HEK293 (cell line): ENCODE data around the gene ERF.

ENCODE experiments used
- FEZF1 ChIP-seq: fragments of 450-650 bp; formaldehyde crosslinking; IDR thresholded peaks from 2 replicates; pipeline ENCODE4 v1.5.1; 2016; ENCODE audit warnings: missing biosample characterization, missing genetic modification characterization
- MEIS1 ChIP-seq: sonication (generic); formaldehyde crosslinking; IDR thresholded peaks from 2 replicates; pipeline ENCODE4 v1.8.1; 2022; ENCODE audit warnings: missing genetic modification reagents, mild to moderate bottlenecking, borderline replicate concordance
- TCF7L2 ChIP-seq: IDR thresholded peaks from 2 replicates; pipeline ENCODE4 v1.6.1; 2011; ENCODE audit warnings: low read depth, mild to moderate bottlenecking, inconsistent platforms, low read length, moderate library complexity, borderline replicate concordance
- ZBTB8A ChIP-seq: fragments of 450-650 bp; formaldehyde crosslinking; IDR thresholded peaks from 2 replicates; pipeline ENCODE4 v1.5.1; 2016; ENCODE audit warnings: missing biosample characterization, missing genetic modification characterization
- ZFHX2 ChIP-seq: fragments of 450-650 bp; formaldehyde crosslinking; conservative IDR thresholded peaks from 2 replicates; pipeline ENCODE4 v1.5.1; 2016; ENCODE audit warnings: missing biosample characterization, missing genetic modification characterization
- ZNF16 ChIP-seq: fragments of 450-650 bp; formaldehyde crosslinking; IDR thresholded peaks from 2 replicates; pipeline ENCODE4 v1.5.1; 2016; ENCODE audit warnings: low read depth, missing biosample characterization, missing genetic modification characterization
- ZNF175 ChIP-seq: fragments of 450-650 bp; formaldehyde crosslinking; IDR thresholded peaks from 2 replicates; pipeline ENCODE4 v1.5.1; 2016; ENCODE audit warnings: missing biosample characterization, missing genetic modification characterization
- ZNF211 ChIP-seq: fragments of 450-650 bp; formaldehyde crosslinking; IDR thresholded peaks from 2 replicates; pipeline ENCODE4 v1.5.1; 2016; ENCODE audit warnings: low read depth, missing biosample characterization, missing genetic modification characterization
- ZNF23 ChIP-seq: fragments of 450-650 bp; formaldehyde crosslinking; IDR thresholded peaks from 2 replicates; pipeline ENCODE4 v1.5.1; 2016; ENCODE audit warnings: missing biosample characterization, missing genetic modification characterization, borderline replicate concordance
- ZNF354C ChIP-seq: fragments of 450-650 bp; formaldehyde crosslinking; IDR thresholded peaks from 2 replicates; pipeline ENCODE4 v1.5.1; 2016; ENCODE audit warnings: missing biosample characterization, missing genetic modification characterization, low read depth, borderline replicate concordance
- ZNF48 ChIP-seq: fragments of 450-650 bp; formaldehyde crosslinking; IDR thresholded peaks from 2 replicates; pipeline ENCODE4 v1.5.1; 2016; ENCODE audit warnings: missing biosample characterization, missing genetic modification characterization
- ZNF544 ChIP-seq: fragments of 450-650 bp; formaldehyde crosslinking; IDR thresholded peaks from 2 replicates; pipeline ENCODE4 v1.5.0; 2017; ENCODE audit warnings: missing biosample characterization, missing genetic modification characterization
- ZNF629 ChIP-seq: fragments of 450-650 bp; formaldehyde crosslinking; IDR thresholded peaks from 2 replicates; pipeline ENCODE4 v1.5.1; 2017; ENCODE audit warnings: missing biosample characterization, missing genetic modification characterization
- ZNF792 ChIP-seq: fragments of 450-650 bp; formaldehyde crosslinking; IDR thresholded peaks from 2 replicates; pipeline ENCODE4 v1.5.1; 2016; ENCODE audit warnings: missing biosample characterization, missing genetic modification characterization
- ZNF837 ChIP-seq: fragments of 450-650 bp; formaldehyde crosslinking; IDR thresholded peaks from 2 replicates; pipeline ENCODE4 v1.5.1; 2016; ENCODE audit warnings: missing biosample characterization, missing genetic modification characterization
- ZXDB ChIP-seq: fragments of 450-650 bp; formaldehyde crosslinking; IDR thresholded peaks from 2 replicates; pipeline ENCODE4 v1.5.1; 2016; ENCODE audit warnings: missing biosample characterization, missing genetic modification characterization
- TF ChIP-seq, protein P1 (sequence below): IDR thresholded peaks from 2 replicates; pipeline ENCODE4 v1.6.1; 2011; ENCODE audit warnings: mild to moderate bottlenecking, low read depth, low read length, borderline replicate concordance
- TF ChIP-seq, protein P2 (sequence below): fragments of 450-650 bp; formaldehyde crosslinking; IDR thresholded peaks from 2 replicates; pipeline ENCODE4 v1.5.1; 2016; ENCODE audit warnings: missing biosample characterization, missing genetic modification characterization
- TF ChIP-seq, protein P3 (sequence below): fragments of 450-650 bp; formaldehyde crosslinking; IDR thresholded peaks from 2 replicates; pipeline ENCODE4 v1.5.1; 2016; ENCODE audit warnings: missing biosample characterization, missing genetic modification characterization
- TF ChIP-seq, protein P4 (sequence below): fragments of 450-650 bp; formaldehyde crosslinking; IDR thresholded peaks from 2 replicates; pipeline ENCODE4 v1.5.1; 2016; ENCODE audit warnings: missing biosample characterization, missing genetic modification characterization, borderline replicate concordance
- TF ChIP-seq, protein P5 (sequence below): fragments of 450-650 bp; formaldehyde crosslinking; IDR thresholded peaks from 2 replicates; pipeline ENCODE4 v1.5.1; 2017; ENCODE audit warnings: missing biosample characterization, mild to moderate bottlenecking, missing genetic modification characterization, moderate library complexity

Gene ERF

DNA sequence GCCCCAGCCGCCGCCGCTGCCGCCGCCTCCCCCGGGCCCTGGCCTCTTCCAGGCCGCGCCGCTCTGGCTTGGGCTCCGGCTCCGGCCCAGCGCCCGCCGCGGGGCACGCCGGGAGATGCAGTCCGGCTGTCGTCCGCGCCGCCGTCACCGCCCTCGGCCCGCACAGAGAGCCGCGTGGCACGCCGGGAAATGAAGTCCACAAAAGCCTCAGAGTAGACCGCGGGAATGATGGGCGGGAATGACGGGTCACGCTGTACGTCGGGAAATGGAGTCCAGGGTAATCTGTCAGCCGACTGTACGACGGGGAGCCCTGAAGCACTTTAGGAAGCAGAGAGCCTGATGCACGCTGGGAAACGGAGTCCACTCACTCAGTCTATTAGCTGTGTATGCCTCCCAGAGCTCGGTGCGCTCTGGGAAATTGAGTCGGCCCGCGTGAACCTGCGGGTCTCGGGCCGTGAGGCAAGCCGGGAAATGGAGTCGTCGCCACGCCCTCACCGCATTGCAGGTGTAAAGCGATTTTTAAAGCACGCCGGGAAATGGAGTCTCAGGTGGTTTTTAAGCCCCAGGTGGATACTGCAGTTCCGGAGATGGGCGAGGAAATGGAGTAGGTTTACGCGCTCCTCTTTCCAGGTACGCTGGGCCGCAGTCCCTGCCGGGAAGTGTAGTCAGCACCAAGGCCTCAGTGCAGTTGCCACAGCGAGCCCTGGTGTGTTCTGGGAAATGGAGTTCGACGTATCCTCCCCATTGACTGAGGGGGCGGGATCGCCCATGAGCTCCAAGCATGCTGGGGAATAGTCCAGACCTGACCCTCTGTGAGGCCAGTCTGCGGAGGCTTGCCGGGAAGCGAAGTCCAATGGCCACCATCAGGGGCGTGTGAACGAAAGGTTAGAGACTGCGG lies 12.2 kb downstream of the ERF start, which contains the start of gene GSK3A (continued):
- TF ChIP-seq, protein P1, sequence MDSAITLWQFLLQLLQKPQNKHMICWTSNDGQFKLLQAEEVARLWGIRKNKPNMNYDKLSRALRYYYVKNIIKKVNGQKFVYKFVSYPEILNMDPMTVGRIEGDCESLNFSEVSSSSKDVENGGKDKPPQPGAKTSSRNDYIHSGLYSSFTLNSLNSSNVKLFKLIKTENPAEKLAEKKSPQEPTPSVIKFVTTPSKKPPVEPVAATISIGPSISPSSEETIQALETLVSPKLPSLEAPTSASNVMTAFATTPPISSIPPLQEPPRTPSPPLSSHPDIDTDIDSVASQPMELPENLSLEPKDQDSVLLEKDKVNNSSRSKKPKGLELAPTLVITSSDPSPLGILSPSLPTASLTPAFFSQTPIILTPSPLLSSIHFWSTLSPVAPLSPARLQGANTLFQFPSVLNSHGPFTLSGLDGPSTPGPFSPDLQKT: no peak
- TF ChIP-seq ZNF354C (tag by site-specific recombination) (no peak), ZNF544 (tag by site-specific recombination) (no peak), ZFHX2 (tag by site-specific recombination) (peak; percentile 76), ZNF23 (tag by site-specific recombination) (no peak), ZNF792 (no peak), TCF7L2 (no peak), ZXDB (tag by site-specific recombination) (peak; percentile 97), FEZF1 (tag by site-specific recombination) (no peak), ZNF629 (tag by site-specific recombination) (peak; percentile 72), ZNF837 (no peak), ZNF16 (no peak), ZNF211 (tag by site-specific recombination) (no peak), ZNF175 (tag by site-specific recombination) (no peak), MEIS1 (CRISPR knock-in tag) (no peak), ZNF48 (tag by site-specific recombination) (no peak), ZBTB8A (tag by site-specific recombination) (peak; percentile 36)
- TF ChIP-seq, protein P2, sequence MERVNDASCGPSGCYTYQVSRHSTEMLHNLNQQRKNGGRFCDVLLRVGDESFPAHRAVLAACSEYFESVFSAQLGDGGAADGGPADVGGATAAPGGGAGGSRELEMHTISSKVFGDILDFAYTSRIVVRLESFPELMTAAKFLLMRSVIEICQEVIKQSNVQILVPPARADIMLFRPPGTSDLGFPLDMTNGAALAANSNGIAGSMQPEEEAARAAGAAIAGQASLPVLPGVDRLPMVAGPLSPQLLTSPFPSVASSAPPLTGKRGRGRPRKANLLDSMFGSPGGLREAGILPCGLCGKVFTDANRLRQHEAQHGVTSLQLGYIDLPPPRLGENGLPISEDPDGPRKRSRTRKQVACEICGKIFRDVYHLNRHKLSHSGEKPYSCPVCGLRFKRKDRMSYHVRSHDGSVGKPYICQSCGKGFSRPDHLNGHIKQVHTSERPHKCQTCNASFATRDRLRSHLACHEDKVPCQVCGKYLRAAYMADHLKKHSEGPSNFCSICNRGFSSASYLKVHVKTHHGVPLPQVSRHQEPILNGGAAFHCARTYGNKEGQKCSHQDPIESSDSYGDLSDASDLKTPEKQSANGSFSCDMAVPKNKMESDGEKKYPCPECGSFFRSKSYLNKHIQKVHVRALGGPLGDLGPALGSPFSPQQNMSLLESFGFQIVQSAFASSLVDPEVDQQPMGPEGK (tag by site-specific recombination): peak; percentile 64
- TF ChIP-seq, protein P3, sequence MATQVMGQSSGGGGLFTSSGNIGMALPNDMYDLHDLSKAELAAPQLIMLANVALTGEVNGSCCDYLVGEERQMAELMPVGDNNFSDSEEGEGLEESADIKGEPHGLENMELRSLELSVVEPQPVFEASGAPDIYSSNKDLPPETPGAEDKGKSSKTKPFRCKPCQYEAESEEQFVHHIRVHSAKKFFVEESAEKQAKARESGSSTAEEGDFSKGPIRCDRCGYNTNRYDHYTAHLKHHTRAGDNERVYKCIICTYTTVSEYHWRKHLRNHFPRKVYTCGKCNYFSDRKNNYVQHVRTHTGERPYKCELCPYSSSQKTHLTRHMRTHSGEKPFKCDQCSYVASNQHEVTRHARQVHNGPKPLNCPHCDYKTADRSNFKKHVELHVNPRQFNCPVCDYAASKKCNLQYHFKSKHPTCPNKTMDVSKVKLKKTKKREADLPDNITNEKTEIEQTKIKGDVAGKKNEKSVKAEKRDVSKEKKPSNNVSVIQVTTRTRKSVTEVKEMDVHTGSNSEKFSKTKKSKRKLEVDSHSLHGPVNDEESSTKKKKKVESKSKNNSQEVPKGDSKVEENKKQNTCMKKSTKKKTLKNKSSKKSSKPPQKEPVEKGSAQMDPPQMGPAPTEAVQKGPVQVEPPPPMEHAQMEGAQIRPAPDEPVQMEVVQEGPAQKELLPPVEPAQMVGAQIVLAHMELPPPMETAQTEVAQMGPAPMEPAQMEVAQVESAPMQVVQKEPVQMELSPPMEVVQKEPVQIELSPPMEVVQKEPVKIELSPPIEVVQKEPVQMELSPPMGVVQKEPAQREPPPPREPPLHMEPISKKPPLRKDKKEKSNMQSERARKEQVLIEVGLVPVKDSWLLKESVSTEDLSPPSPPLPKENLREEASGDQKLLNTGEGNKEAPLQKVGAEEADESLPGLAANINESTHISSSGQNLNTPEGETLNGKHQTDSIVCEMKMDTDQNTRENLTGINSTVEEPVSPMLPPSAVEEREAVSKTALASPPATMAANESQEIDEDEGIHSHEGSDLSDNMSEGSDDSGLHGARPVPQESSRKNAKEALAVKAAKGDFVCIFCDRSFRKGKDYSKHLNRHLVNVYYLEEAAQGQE: 0 out of 2 replicates have a peak, but pooled peaks have one; percentile 7
- TF ChIP-seq, protein P4, sequence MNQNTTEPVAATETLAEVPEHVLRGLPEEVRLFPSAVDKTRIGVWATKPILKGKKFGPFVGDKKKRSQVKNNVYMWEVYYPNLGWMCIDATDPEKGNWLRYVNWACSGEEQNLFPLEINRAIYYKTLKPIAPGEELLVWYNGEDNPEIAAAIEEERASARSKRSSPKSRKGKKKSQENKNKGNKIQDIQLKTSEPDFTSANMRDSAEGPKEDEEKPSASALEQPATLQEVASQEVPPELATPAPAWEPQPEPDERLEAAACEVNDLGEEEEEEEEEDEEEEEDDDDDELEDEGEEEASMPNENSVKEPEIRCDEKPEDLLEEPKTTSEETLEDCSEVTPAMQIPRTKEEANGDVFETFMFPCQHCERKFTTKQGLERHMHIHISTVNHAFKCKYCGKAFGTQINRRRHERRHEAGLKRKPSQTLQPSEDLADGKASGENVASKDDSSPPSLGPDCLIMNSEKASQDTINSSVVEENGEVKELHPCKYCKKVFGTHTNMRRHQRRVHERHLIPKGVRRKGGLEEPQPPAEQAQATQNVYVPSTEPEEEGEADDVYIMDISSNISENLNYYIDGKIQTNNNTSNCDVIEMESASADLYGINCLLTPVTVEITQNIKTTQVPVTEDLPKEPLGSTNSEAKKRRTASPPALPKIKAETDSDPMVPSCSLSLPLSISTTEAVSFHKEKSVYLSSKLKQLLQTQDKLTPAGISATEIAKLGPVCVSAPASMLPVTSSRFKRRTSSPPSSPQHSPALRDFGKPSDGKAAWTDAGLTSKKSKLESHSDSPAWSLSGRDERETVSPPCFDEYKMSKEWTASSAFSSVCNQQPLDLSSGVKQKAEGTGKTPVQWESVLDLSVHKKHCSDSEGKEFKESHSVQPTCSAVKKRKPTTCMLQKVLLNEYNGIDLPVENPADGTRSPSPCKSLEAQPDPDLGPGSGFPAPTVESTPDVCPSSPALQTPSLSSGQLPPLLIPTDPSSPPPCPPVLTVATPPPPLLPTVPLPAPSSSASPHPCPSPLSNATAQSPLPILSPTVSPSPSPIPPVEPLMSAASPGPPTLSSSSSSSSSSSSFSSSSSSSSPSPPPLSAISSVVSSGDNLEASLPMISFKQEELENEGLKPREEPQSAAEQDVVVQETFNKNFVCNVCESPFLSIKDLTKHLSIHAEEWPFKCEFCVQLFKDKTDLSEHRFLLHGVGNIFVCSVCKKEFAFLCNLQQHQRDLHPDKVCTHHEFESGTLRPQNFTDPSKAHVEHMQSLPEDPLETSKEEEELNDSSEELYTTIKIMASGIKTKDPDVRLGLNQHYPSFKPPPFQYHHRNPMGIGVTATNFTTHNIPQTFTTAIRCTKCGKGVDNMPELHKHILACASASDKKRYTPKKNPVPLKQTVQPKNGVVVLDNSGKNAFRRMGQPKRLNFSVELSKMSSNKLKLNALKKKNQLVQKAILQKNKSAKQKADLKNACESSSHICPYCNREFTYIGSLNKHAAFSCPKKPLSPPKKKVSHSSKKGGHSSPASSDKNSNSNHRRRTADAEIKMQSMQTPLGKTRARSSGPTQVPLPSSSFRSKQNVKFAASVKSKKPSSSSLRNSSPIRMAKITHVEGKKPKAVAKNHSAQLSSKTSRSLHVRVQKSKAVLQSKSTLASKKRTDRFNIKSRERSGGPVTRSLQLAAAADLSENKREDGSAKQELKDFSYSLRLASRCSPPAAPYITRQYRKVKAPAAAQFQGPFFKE: no peak
- TF ChIP-seq, protein P5, sequence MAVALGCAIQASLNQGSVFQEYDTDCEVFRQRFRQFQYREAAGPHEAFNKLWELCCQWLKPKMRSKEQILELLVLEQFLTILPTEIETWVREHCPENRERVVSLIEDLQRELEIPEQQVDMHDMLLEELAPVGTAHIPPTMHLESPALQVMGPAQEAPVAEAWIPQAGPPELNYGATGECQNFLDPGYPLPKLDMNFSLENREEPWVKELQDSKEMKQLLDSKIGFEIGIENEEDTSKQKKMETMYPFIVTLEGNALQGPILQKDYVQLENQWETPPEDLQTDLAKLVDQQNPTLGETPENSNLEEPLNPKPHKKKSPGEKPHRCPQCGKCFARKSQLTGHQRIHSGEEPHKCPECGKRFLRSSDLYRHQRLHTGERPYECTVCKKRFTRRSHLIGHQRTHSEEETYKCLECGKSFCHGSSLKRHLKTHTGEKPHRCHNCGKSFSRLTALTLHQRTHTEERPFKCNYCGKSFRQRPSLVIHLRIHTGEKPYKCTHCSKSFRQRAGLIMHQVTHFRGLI (tag by site-specific recombination): peak; percentile 7; the same call in 1 of the 2 replicates
